Measurements from ENCODE around the gene SCAF4.
"Not testable (repeated sequence)": the region's sequence is repeated elsewhere in the genome, so short reads cannot be mapped to it uniquely, and the experiment has no call there.

The SCAF4 gene

GRCh38 chr21:31647650-31648049, 84.3 kb downstream of the SCAF4 start:
- no peak overlapping the region for H3K4me3 ChIP-seq (ENCODE audit: low read depth, low read length)
- H3K36me3 ChIP-seq (ENCODE audit: control insufficient read depth, insufficient read depth, low read length) = no peaks in the 10 kb centered on the region
- H3K9me3 ChIP-seq (ENCODE audit: control insufficient read depth, low read length) = no peaks in the 10 kb centered on the region
- no peak overlapping the region for H2AFZ ChIP-seq
- H3K27ac ChIP-seq = no peak overlapping the region
- TF ChIP-seq, protein P1, sequence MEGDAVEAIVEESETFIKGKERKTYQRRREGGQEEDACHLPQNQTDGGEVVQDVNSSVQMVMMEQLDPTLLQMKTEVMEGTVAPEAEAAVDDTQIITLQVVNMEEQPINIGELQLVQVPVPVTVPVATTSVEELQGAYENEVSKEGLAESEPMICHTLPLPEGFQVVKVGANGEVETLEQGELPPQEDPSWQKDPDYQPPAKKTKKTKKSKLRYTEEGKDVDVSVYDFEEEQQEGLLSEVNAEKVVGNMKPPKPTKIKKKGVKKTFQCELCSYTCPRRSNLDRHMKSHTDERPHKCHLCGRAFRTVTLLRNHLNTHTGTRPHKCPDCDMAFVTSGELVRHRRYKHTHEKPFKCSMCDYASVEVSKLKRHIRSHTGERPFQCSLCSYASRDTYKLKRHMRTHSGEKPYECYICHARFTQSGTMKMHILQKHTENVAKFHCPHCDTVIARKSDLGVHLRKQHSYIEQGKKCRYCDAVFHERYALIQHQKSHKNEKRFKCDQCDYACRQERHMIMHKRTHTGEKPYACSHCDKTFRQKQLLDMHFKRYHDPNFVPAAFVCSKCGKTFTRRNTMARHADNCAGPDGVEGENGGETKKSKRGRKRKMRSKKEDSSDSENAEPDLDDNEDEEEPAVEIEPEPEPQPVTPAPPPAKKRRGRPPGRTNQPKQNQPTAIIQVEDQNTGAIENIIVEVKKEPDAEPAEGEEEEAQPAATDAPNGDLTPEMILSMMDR (IDR thresholded peaks at IDR 0.05) = no peak
- no peak overlapping the region for H3K9ac ChIP-seq
- no peaks in the 10 kb centered on the region for H3K79me2 ChIP-seq
- no peaks in the 10 kb centered on the region for H3K4me1 ChIP-seq
- no peak overlapping the region for H3K4me2 ChIP-seq (ENCODE audit: low read length)
- no peaks in the 10 kb centered on the region for H3K27me3 ChIP-seq (ENCODE audit: control insufficient read depth, insufficient read depth, low read length)

DNA sequence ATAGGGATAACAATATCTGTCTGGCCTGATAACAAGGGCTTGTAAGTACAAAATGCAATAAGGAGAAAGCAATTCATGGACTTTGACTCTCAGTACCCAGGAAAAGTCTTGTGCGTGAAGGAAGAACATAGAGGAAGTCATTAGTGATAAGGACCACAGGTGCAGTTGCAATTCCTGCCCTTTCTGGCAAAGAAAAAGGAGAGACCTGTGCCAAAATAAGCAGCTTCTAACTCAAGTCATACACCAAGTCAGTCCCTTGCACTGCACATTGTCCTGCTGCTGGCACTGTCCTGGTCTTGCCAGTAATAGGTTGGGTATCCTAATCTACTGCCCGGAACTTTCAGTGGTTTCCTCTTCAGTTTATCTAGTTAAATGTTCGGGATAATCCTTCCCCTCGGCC, 87.3 kb downstream of the SCAF4 start:
- H2AFZ ChIP-seq = no peak overlapping the region
- H3K27ac ChIP-seq = no peak overlapping the region
- no peaks in the 10 kb centered on the region for H3K4me1 ChIP-seq
- no peaks in the 10 kb centered on the region for H3K79me2 ChIP-seq
- no peaks in the 10 kb centered on the region for H3K36me3 ChIP-seq (ENCODE audit: control insufficient read depth, insufficient read depth, low read length)
- H3K9ac ChIP-seq = no peak overlapping the region
- H3K9me3 ChIP-seq (ENCODE audit: control insufficient read depth, low read length) = no peaks in the 10 kb centered on the region
- no peaks in the 10 kb centered on the region for H3K27me3 ChIP-seq (ENCODE audit: control insufficient read depth, insufficient read depth, low read length)
- H3K4me2 ChIP-seq (ENCODE audit: low read length) = no peak overlapping the region
- TF ChIP-seq, protein P1 (IDR thresholded peaks at IDR 0.05) = no peak
- H3K4me3 ChIP-seq (ENCODE audit: low read depth, low read length) = no peak overlapping the region

- H3K36me3 ChIP-seq (ENCODE audit: control insufficient read depth, insufficient read depth, low read length) = no peaks in the 10 kb centered on the region
- no peak overlapping the region for H3K27ac ChIP-seq
- H3K4me3 ChIP-seq (ENCODE audit: low read depth, low read length) = no peak overlapping the region
- H3K79me2 ChIP-seq = no peaks in the 10 kb centered on the region
- TF ChIP-seq, protein P1 (IDR thresholded peaks at IDR 0.05) = no peak
- H2AFZ ChIP-seq = no peak overlapping the region
- H3K4me1 ChIP-seq = no peaks in the 10 kb centered on the region
- H3K9ac ChIP-seq = no peak overlapping the region
- H3K27me3 ChIP-seq (ENCODE audit: control insufficient read depth, insufficient read depth, low read length) = no peaks in the 10 kb centered on the region
- no peak overlapping the region for H3K4me2 ChIP-seq (ENCODE audit: low read length)
- H3K9me3 ChIP-seq (ENCODE audit: control insufficient read depth, low read length) = no peaks in the 10 kb centered on the region
Measured at GRCh38 chr21:31641416-31641922, 90.4 kb downstream of the SCAF4 start.

- no peak overlapping the region for H3K9ac ChIP-seq
- TF ChIP-seq, protein P1 (IDR thresholded peaks at IDR 0.05) = no peak
- no peaks in the 10 kb centered on the region for H3K4me1 ChIP-seq
- H3K27me3 ChIP-seq (ENCODE audit: control insufficient read depth, insufficient read depth, low read length) = no peaks in the 10 kb centered on the region
- no peaks in the 10 kb centered on the region for H3K79me2 ChIP-seq
- H3K4me3 ChIP-seq (ENCODE audit: low read depth, low read length) = no peak overlapping the region
- H3K27ac ChIP-seq = no peak overlapping the region
- H3K9me3 ChIP-seq (ENCODE audit: control insufficient read depth, low read length) = no peaks in the 10 kb centered on the region
- H3K4me2 ChIP-seq (ENCODE audit: low read length) = no peak overlapping the region
- H2AFZ ChIP-seq = no peak overlapping the region
- no peaks in the 10 kb centered on the region for H3K36me3 ChIP-seq (ENCODE audit: control insufficient read depth, insufficient read depth, low read length)
Measured at GRCh38 chr21:31636874-31637273, 95.0 kb downstream of the SCAF4 start.

- no peak overlapping the region for H3K4me3 ChIP-seq (ENCODE audit: low read depth, low read length)
- no peak overlapping the region for H2AFZ ChIP-seq
- H3K36me3 ChIP-seq (ENCODE audit: control insufficient read depth, insufficient read depth, low read length) = no peaks in the 10 kb centered on the region
- H3K4me1 ChIP-seq = no peaks in the 10 kb centered on the region
- no peak overlapping the region for H3K27ac ChIP-seq
- no peaks in the 10 kb centered on the region for H3K9me3 ChIP-seq (ENCODE audit: control insufficient read depth, low read length)
- TF ChIP-seq, protein P1 (IDR thresholded peaks at IDR 0.05) = no peak
- no peaks in the 10 kb centered on the region for H3K79me2 ChIP-seq
- no peaks in the 10 kb centered on the region for H3K27me3 ChIP-seq (ENCODE audit: control insufficient read depth, insufficient read depth, low read length)
- H3K9ac ChIP-seq = no peak overlapping the region
- H3K4me2 ChIP-seq (ENCODE audit: low read length) = no peak overlapping the region
Measured at GRCh38 chr21:31634993-31635392, 96.9 kb downstream of the SCAF4 start.

DNA sequence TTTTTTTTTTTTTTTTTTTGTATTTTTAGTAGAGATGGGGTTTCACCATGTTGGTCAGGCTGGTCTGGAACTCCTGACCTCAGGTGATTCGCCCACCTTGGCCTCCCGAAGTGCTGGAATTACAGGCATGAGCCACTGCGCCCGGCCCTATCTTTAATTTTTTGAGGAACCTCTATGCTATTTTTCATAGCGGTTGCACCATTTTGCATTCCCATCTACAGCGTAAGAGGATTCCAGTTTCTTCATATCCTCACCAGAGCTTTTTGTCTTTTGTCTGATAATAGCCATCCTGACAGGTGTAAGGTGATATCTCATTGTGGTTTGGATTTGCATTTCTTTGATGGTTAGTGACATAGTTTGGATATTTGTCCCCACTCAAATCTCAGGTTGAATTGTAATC, 100.0 kb downstream of the SCAF4 start:
- not testable (repeated sequence) for H2AFZ ChIP-seq; H3K36me3 ChIP-seq (ENCODE audit: control insufficient read depth, insufficient read depth, low read length); H3K4me3 ChIP-seq (ENCODE audit: low read depth, low read length); H3K79me2 ChIP-seq; H3K4me2 ChIP-seq (ENCODE audit: low read length); H3K9me3 ChIP-seq (ENCODE audit: control insufficient read depth, low read length); H3K4me1 ChIP-seq; H3K9ac ChIP-seq; H3K27ac ChIP-seq; H3K27me3 ChIP-seq (ENCODE audit: control insufficient read depth, insufficient read depth, low read length)

Data from parathyroid adenoma (tissue), 2 donors.